Activated T-cell treated with anti-CD3 and anti-CD28 coated beads for 4 hours (primary cell): ENCODE measurements around the gene DNAJB6.

Experiments
- DNase-seq: peaks from one replicate; pipeline ENCODE4 v3.0.0-alpha.2; 2020

DNAJB6 gene

DNA sequence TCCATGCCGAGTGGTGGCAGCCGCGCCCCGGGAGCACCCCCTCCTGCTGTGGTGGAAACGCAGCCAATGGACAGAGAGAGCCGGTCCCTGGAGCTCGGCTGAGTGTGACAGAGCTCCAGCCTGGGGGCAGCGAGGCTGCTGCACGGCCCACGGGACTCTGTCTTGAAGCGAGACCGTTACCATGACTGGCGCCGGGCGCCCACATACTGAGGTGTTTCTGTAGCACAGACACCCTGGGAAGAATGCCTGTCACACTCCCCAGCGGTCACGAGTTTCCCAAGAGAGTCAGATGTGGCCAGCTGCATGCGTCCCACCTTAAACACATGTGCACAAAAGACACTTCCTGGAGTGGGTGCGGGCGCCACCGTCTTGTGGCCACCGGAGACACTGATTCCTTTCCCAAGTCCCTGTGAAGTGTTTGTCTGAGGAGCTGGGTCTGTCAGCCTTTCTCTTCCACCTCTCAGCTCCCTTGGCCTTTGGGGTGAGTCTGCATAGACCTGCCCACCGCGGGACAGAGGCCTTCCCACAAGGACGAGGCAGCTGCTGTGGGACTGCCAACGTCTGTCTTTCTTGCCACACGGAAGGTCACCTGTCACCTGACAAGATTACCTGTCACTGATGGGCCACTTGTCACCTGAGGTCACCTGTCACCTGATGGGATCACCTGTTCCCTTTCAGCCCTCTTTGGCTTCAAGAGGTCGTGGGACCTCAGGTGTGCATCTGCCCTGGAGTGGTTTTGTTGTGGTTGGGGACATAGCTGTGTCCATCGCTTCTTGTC is 94.6 kb downstream of the DNAJB6 start:
- no peak for DNase-seq

DNA sequence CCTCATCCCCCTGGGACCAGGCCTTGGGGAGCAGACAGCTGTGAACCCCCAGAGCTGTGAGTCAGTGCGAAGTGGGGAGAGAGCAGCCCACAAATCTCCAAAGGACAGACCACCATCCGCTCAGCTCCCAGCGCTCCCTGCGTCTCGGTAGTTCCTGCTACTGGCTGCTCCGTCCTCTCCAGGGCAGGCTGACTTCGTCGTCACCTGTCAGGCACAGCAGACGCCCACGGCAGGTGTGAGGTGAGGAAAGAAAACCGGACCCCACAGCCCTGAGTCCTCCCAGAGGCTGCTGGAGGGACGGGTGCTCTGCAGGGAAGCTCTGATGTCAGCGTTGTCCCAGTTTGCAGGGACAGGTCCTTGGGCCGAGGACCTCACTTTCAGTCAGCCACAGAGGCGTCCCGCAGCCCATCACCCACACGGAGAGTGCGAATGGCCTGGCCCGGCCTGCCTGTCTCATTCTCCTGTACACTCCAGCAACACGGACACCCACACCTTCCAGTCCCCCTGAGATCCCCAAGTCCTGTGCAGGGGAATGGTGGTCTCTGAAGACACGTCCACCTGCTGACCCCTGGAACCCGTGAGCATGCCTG is 95.2 kb downstream of the DNAJB6 start:
- DNase-seq: no peak

GRCh38 chr7:157432541-157432956 is 95.7 kb downstream of the DNAJB6 start:
- no peak for DNase-seq

- DNase-seq: peak; percentile 54
Measured at GRCh38 chr7:157432957-157433576, 96.3 kb downstream of the DNAJB6 start.

- no peak for DNase-seq
Measured at GRCh38 chr7:157433628-157434027, 96.8 kb downstream of the DNAJB6 start.

DNA sequence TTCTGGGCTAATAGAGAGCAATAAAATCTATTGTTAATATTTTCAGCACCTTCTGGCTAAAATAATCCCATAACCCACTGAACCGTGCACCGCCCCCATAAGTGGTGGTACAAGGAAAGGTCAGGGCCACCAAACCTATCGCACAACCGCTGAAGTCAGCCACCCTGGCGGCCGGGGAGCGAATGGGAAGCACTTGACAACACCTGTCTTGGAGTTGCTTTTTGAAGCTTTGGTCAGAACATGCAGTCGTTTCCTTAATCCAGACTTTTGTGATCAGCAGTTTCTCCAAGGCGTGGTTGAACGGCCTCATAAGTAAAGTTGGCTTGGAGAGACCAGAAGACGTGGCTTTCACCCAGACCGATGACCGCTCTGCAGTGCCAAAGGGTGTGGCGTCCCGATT is 97.4 kb downstream of the DNAJB6 start:
- DNase-seq: no peak

GRCh38 chr7:157434701-157435100 is 97.9 kb downstream of the DNAJB6 start:
- DNase-seq: no peak

- no peak for DNase-seq
Measured at GRCh38 chr7:157436076-157436475, 99.3 kb downstream of the DNAJB6 start.

DNA sequence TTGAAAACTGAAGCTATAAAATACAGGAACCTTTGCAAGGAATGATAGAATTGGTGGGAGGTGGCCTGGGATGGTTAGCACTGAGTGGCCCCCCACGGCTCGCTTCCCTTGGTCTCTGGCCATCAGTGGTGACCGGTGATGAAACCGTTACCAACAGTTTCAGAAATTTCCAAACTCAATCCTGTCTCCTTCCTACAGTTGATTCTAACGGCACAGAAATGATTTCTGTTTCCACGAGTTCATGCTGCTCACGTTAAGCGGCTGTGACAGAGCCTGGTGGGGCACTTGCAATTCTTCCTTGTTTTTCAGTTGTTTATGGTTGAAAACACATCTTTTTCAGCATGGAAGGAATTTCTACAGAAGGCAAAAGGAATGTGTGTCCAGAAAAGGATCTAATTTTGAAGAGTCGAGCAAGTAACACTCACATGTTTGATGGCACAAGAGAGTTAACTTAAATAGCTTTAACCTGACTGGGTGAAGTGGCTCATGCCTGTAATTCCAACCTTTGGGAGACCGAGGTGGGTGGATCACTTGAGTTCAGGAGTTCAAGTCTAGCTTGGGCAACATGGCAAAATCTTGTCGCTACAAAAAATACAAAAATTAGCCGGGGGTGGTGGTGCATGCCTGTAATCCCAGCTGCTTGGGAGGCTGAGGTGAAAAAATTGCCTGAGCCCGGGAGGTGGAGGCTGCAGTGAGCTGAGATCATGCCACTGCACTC is 100.1 kb downstream of the DNAJB6 start:
- DNase-seq: no peak

DNA sequence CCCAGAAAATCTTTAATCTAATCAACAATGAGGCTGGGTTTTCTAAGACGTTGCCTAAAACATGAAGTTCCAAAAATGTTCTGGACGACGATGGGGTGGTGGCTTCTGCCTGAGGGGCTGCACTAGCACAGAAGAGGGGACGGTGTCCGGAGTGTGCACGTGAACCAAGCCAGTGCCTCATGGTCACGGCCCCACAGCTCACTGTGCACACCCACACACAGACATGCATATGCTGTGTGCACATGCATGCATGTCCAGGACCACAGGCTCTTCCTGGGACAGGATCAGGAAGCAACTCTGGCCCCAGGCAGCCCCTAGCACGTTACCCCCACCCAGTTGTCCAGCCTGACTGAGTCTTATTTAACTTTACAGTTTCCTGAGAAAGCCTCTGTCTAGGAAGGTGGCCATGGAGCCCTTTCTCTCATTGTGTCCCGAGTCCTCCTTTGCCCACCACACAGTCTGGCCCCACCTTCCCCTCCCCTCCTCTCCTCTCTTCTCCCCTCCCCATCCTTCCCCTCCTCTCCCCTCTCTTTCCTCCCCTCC is 100.8 kb downstream of the DNAJB6 start:
- DNase-seq: no peak

- no peak for DNase-seq
Measured at GRCh38 chr7:157438121-157439025, 101.6 kb downstream of the DNAJB6 start.

GRCh38 chr7:157439149-157439548 is 102.3 kb downstream of the DNAJB6 start:
- no peak for DNase-seq

DNA sequence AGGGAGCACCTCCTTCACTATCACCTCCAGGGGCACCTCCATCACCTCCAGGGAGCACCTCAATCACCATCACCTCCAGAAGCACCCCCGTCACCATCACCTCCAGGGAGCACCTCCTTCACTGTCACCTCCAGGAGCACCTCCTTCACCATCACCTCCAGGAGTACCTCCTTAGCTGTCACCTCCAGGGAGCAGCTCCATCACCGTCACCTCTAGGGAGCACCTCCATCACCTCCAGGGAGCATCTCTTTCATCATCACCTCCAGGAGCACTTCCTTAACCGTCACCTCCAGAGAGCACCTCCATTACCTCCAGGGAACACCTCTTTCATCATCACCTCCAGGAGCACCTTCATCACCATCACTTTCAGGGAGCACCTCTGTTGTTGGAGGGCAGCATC is 103.0 kb downstream of the DNAJB6 start:
- no peak for DNase-seq

- DNase-seq: no peak
Measured at GRCh38 chr7:157440346-157441022, 103.7 kb downstream of the DNAJB6 start.

DNA sequence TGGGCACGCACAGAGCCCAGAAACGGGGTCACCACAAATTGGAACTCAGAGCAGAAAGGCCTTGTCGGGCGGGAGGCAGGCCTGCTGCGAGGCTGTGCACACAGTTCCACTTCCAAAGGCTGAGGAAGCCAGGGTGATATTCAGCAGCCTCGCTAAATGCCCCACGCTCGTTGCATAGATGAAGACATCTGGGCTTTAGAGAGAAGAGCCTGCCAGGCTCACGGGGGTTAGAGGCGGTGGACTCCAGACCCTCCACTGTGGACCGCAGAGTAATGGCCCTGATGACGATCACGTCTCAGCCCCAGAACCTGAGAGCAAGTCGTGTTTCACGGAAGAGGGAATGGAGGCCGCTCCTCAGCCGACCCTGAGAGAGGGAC is 104.2 kb downstream of the DNAJB6 start:
- DNase-seq: no peak

DNA sequence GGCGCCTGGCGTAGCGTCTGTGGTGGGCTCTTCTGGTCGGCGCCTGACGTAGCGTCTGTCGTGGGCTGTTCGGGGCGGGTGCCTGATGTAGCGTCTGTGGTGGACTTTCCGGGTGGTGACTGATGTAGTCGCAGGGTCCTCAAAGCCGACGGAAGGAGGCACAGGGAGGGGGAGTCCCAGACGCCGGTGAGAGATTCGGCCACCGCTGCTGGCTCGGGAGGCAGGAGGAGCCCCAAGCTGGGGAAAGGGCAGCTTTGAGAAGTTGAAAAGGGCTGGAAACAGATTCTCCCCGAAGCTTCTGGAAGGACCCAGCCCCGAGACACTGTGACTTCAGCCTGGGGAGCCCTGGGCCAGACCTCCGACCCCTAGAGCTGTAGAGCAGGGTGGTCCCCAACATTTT is 105.7 kb downstream of the DNAJB6 start:
- DNase-seq: no peak

DNA sequence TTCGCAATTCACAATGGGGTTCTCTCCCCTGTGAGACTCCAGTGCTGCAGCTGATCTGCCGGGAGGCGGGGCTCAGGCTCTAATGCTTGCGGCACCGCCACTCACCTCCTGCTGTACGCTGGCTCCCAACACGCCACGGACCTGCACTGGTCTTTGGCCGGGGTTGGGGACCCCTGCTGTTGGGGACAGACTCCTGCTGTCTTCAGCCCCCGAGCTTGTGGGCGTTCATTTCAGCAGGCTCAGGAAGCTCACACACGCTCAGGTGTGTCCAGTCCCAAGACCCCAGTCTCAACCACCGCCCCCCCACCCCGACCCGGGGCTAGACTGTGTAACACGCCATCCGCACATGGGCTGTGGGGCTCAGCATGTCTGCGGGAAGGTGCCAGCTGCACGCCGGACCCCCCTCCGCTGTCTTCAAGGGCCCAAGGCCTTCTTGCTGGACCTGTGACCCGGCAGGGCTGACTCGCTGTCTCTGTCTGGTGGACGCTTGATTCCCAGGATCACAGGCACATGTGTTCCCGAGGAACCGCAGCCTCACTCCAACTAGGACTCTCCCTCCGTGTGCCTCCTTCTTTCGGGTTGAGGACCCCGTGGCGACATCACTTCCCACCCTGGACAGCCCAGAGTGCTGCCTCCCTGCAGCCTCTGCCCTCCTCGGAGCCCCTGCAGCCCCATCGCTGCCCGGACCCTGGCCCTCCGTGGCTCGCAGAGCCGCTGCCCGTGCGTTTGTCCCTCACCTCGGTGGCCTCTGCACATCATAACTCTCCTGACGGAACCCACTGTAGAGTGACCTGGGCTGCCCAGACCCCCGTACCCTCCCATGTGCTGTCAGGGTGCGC is 106.4 kb downstream of the DNAJB6 start:
- DNase-seq: no peak

DNA sequence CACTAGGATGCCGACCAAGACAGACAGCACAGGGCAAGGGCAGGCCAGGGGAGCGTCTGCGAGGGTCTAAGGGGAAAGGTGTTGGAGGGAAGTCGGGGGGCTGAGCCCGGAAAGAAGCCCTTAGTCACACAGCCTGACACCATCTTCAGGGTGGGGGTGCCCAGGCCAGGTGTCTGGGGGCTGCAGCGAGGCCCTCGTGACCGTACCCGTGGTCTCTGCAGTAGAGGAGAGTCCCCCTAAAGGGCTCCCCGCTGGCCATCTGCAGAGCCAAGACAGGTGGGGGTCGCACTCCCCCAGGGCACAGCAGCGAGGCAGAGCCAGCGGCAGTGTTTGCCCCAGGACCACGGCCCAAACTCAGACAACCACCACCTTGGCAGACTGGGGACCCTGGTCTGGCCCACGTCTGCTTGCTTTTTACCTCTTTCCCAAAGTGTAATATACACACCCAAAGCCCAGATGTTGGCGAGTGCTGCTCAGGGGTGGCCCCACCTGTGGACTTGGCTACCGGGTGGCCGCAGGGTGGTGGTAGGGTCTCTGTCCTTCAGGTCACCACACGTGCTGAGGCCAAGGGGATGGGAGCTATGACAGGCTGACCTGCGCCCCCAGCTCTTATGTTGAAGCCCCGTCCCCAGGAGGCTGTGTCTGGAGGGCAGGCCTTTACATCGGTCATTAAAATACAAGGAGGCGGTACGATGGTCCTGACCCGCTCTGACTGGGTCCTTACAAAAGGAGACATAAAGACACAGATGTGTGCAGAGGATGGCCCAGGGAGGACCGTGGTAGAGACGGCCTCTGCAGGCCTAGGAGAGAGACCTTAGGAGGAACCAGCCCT is 107.4 kb downstream of the DNAJB6 start:
- no peak for DNase-seq

DNA sequence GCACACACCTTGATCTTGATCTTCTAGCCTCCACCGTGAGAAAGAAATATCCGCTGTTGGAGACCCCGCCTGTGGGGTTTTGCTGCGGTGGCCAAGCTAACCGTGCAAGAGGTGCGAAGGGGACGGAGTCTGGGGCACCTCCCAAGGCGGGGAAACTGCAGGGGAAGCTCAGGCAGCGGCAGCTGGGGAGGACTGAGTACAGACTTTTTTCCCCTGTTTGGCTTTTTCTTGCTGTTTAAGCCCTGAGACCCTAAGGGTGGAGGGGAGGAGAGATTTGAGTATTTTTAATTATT is 108.0 kb downstream of the DNAJB6 start:
- no peak for DNase-seq
